H9 (cell line): ENCODE data around the gene TMEM250. TPM values are rescaled to one million over a fixed set of nuclear protein-coding genes. Genes with fewer than 3 reads are reported as not detected.

ENCODE experiments used
- DNase-seq: peaks from one replicate; pipeline ENCODE4 v3.0.0-alpha.2; 2017
- H2AFZ ChIP-seq: one replicate; pipeline ENCODE4 v1.6.1; 2013; ENCODE audit warnings: mild to moderate bottlenecking, low read length, control low read depth, moderate library complexity
- H2AK5ac ChIP-seq: 2 replicates; pipeline ENCODE4 v1.6.1; 2013; ENCODE audit warnings: low read length, control low read depth, mixed read lengths; ENCODE audit not compliant: insufficient read length
- H2BK120ac ChIP-seq: one replicate; pipeline ENCODE4 v1.6.1; 2013; ENCODE audit warnings: low read depth, mild to moderate bottlenecking, low read length, control low read depth, inconsistent platforms; ENCODE audit not compliant: poor library complexity, severe bottlenecking
- H2BK12ac ChIP-seq: 2 replicates; pipeline ENCODE4 v1.6.1; 2013; ENCODE audit warnings: low read length, control low read depth, mixed read lengths, low read depth; ENCODE audit not compliant: insufficient read length
- H2BK15ac ChIP-seq: 2 replicates; pipeline ENCODE4 v1.6.1; 2013; ENCODE audit warnings: low read depth, low read length, control low read depth
- H2BK20ac ChIP-seq: one replicate; pipeline ENCODE4 v1.6.1; 2013; ENCODE audit warnings: low read depth, mild to moderate bottlenecking, low read length, control low read depth, inconsistent platforms; ENCODE audit not compliant: poor library complexity, severe bottlenecking
- H2BK5ac ChIP-seq: 2 replicates; pipeline ENCODE4 v1.6.1; 2013; ENCODE audit warnings: low read length, control low read depth, mixed read lengths; ENCODE audit not compliant: insufficient read length
- H3K14ac ChIP-seq: 2 replicates; pipeline ENCODE4 v1.6.1; 2013; ENCODE audit warnings: low read length, control low read depth; ENCODE audit not compliant: insufficient read depth
- H3K18ac ChIP-seq: 2 replicates; pipeline ENCODE4 v1.6.1; 2013; ENCODE audit warnings: low read depth, mild to moderate bottlenecking, mixed read lengths, low read length, control low read depth; ENCODE audit not compliant: insufficient read length
- H3K23ac ChIP-seq: 2 replicates; pipeline ENCODE4 v1.6.1; 2013; ENCODE audit warnings: low read length, control low read depth, mixed read lengths, low read depth; ENCODE audit not compliant: insufficient read length
- H3K23me2 ChIP-seq: 2 replicates; pipeline ENCODE4 v1.6.1; 2013; ENCODE audit warnings: low read depth, mild to moderate bottlenecking, mixed read lengths, low read length, control low read depth; ENCODE audit not compliant: insufficient read length, poor library complexity, severe bottlenecking
- H3K27ac ChIP-seq: 2 replicates; pipeline ENCODE4 v1.5.1; 2013; ENCODE audit warnings: low read length, control low read depth, mixed read lengths, low read depth; ENCODE audit not compliant: insufficient read length
- H3K27me3 ChIP-seq: 2 replicates; pipeline ENCODE4 v1.6.1; 2013; ENCODE audit warnings: low read length, control low read depth, inconsistent platforms; ENCODE audit not compliant: insufficient read depth
- H3K4ac ChIP-seq: 2 replicates; pipeline ENCODE4 v1.6.1; 2013; ENCODE audit warnings: low read depth, mild to moderate bottlenecking, control low read depth, inconsistent platforms, low read length, moderate library complexity
- H3K4me1 ChIP-seq: 2 replicates; pipeline ENCODE4 v1.6.1; 2013; ENCODE audit warnings: low read length, control low read depth, inconsistent platforms; ENCODE audit not compliant: insufficient read depth
- H3K4me2 ChIP-seq: 2 replicates; pipeline ENCODE4 v1.6.1; 2013; ENCODE audit warnings: low read length, control low read depth, mixed read lengths; ENCODE audit not compliant: insufficient read length, insufficient read depth
- H3K56ac ChIP-seq: 2 replicates; pipeline ENCODE4 v1.6.1; 2013; ENCODE audit warnings: low read depth, mild to moderate bottlenecking, mixed read lengths, low read length, control low read depth; ENCODE audit not compliant: insufficient read length
- H3K79me1 ChIP-seq: 2 replicates; pipeline ENCODE4 v1.6.1; 2013; ENCODE audit warnings: low read depth, mild to moderate bottlenecking, moderate library complexity, low read length, control low read depth, inconsistent platforms; ENCODE audit not compliant: insufficient read depth, poor library complexity, severe bottlenecking
- H3K79me2 ChIP-seq: 2 replicates; pipeline ENCODE4 v1.6.1; 2013; ENCODE audit warnings: low read length, control low read depth, inconsistent platforms; ENCODE audit not compliant: insufficient read depth
- H3K9ac ChIP-seq: 2 replicates; pipeline ENCODE4 v1.6.1; 2013; ENCODE audit warnings: low read length, control low read depth, mixed read lengths; ENCODE audit not compliant: insufficient read length; ENCODE audit errors: extremely low read depth
- H3K9me3 ChIP-seq: one replicate; pipeline ENCODE4 v1.6.1; 2013; ENCODE audit warnings: low read depth, low read length, inconsistent platforms; ENCODE audit not compliant: control insufficient read depth
- H3T11ph ChIP-seq: one replicate; pipeline ENCODE4 v1.6.1; 2013; ENCODE audit warnings: mild to moderate bottlenecking, low read length, control low read depth, inconsistent platforms
- H4K20me1 ChIP-seq: one replicate; pipeline ENCODE4 v1.6.1; 2013; ENCODE audit not compliant: control insufficient read depth, insufficient read length, insufficient read depth
- H4K5ac ChIP-seq: 2 replicates; pipeline ENCODE4 v1.6.1; 2013; ENCODE audit warnings: low read depth, mild to moderate bottlenecking, mixed read lengths, low read length, control low read depth; ENCODE audit not compliant: insufficient read length
- H4K8ac ChIP-seq: replicated peaks from 2 replicates; pipeline ENCODE4 v1.6.1; 2013; ENCODE audit warnings: low read length, control low read depth, mixed read lengths, low read depth; ENCODE audit not compliant: insufficient read length
- H4K91ac ChIP-seq: 2 replicates; pipeline ENCODE4 v1.6.1; 2013; ENCODE audit warnings: low read depth, mild to moderate bottlenecking, moderate library complexity, mixed read lengths, low read length, control low read depth; ENCODE audit not compliant: insufficient read length
- H3K27ac Mint-ChIP-seq, 3 experiments: 2 replicates in 2 of 3; 3 replicates in 1 of 3; pipeline ENCODE4 v1.8.0; 2020 to 2021; ENCODE audit warnings: mixed read lengths in 3 of 3, mild to moderate bottlenecking in 1 of 3, moderate library complexity in 1 of 3
- H3K27me3 Mint-ChIP-seq: 2 replicates; pipeline ENCODE4 v1.8.0; 2021; ENCODE audit warnings: low read depth, mild to moderate bottlenecking, moderate library complexity, mixed read lengths
- H3K36me3 Mint-ChIP-seq, 3 experiments: 2 replicates in 2 of 3; 3 replicates in 1 of 3; pipeline ENCODE4 v1.8.0; 2020 to 2021; ENCODE audit warnings: low read depth in 3 of 3, mixed read lengths in 3 of 3; ENCODE audit not compliant: insufficient read depth in 1 of 3
- H3K4me1 Mint-ChIP-seq, 2 experiments: 2 replicates each; pipeline ENCODE4 v1.8.0; 2020; ENCODE audit warnings: mixed read lengths in 2 of 2
- H3K4me3 Mint-ChIP-seq, 2 experiments: 2 replicates in 1 of 2; 3 replicates in 1 of 2; pipeline ENCODE4 v1.8.0; 2020 to 2021; ENCODE audit warnings: mild to moderate bottlenecking in 2 of 2, mixed read lengths in 2 of 2, moderate library complexity in 1 of 2
- H3K9me3 Mint-ChIP-seq, 2 experiments: 2 replicates in 1 of 2; 3 replicates in 1 of 2; pipeline ENCODE4 v1.8.0; 2020; ENCODE audit warnings: mild to moderate bottlenecking in 2 of 2, mixed read lengths in 2 of 2, moderate library complexity in 1 of 2
- CTCF ChIP-seq: fragments of 200-600 bp; sonication (generic); conservative IDR thresholded peaks from 3 replicates; pipeline ENCODE4 v1.8.0; 2021; ENCODE audit warnings: antibody characterized with exemption, mild to moderate bottlenecking
- WGBS: extraction: QIAGEN DNeasy Blood & Tissue Kit; methylation state at CpG from one replicate; pipeline ENCODE4 v1.1.7; 2013; ENCODE audit warnings: missing lambda C conversion rate, low lambda C conversion rate, mixed read lengths; ENCODE audit not compliant: insufficient read length; ENCODE audit errors: extremely low coverage; 5-methylcytosine and 5-hydroxymethylcytosine counted together
- total RNA-seq: library from RNA; stranded (reverse); gene quantifications from 2 replicates; pipeline ENCODE4 v1.2.1, GENCODE V29; 2021

The TMEM250 gene
- total RNA-seq, 1 experiment from 2014 or later, result 48.1 TPM

DNA sequence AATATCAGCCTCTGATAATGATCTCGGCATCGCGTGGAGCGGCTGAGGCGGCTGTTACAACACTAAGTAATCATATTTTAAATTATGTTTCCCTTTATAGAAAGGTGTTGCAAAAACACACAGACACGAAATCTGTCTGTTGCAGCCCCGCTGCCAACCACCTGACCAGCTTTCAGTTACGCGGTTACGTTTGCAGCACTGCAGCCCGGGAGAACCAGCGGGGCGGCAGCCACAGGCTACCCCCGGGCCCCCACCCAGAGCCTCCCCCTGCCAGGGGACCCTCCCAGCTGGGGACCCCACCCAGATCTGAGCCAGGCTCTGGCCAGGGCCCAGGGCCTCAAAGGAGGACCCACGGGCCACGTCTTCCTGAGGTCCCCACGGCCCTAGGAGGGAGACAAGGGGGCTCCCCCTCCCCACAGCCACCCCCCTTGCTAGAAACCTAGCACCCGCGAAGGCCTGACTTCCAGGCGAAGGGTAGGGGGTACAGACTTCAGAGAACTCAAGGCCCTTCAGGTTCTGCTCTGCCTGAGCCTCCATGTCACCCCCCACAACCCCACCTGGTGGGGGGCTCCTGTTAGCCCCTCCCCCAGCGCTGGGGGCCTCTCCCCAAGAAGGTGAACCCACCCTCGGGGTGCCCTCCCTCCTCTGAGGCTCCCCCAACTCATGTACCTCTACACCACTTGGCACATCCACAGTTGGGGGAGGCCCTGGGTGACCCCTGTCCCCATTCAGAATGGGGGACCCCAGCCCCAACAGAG lies 29.6 kb downstream of the TMEM250 start:
- Mint-ChIP-seq H3K4me1 (peaks cover 27 to 52% of the 10 kb centered on the region in 2 experiments), H3K36me3 (no peaks in the 10 kb centered on the region), H3K27me3 (peaks cover 10% of the 10 kb centered on the region), H3K9me3 (no peaks in the 10 kb centered on the region), H3K4me3 (no peak overlapping the region), H3K27ac (no peak overlapping the region)
- Histone ChIP-seq H4K5ac (no peak overlapping the region), H3K4ac (no peak overlapping the region), H2AK5ac (no peak overlapping the region), H3K23me2 (peaks cover 2% of the 10 kb centered on the region), H3K18ac (no peak overlapping the region), H3K9ac (no peak overlapping the region), H2BK120ac (no peak overlapping the region), H3T11ph (no peak overlapping the region), H3K27me3 (no peaks in the 10 kb centered on the region), H3K79me1 (no peaks in the 10 kb centered on the region), H2BK12ac (no peak overlapping the region), H3K56ac (no peak overlapping the region), H4K91ac (no peak overlapping the region), H2BK20ac (no peak overlapping the region), H3K4me2 (no peak overlapping the region), H2BK15ac (no peak overlapping the region), H4K8ac (no peak overlapping the region), H4K20me1 (peaks cover 6% of the 10 kb centered on the region), H3K9me3 (no peaks in the 10 kb centered on the region), H3K4me1 (no peaks in the 10 kb centered on the region), H2BK5ac (no peak overlapping the region), H3K14ac (no peak overlapping the region; the same call in 1 of the 2 replicates), H3K27ac (no peak overlapping the region), H3K23ac (no peak overlapping the region), H2AFZ (no peak overlapping the region), H3K79me2 (no peaks in the 10 kb centered on the region; the same call in 1 of the 2 replicates)
- WGBS, result no CpG with 5 or more reads among the region's 22 CpGs
- no peak for TF ChIP-seq CTCF
- DNase-seq, result peak; percentile 25
